Sigmoid colon (tissue), 4 donors: Measurements from ENCODE around the gene GOLT1B.

ENCODE experiments used
- CTCF ChIP-seq, 4 experiments: fragments of 450-650 bp in 3 of 4; fragments of 200-600 bp in 1 of 4; IDR thresholded peaks; one replicate each; pipeline ENCODE4 v1.5.1; 2016 to 2019; ENCODE audit warnings: antibody characterized with exemption in 4 of 4, mild to moderate bottlenecking in 3 of 4, moderate library complexity in 2 of 4
- EP300 ChIP-seq, 4 donors: sonication (generic); formaldehyde crosslinking; IDR thresholded peaks; one replicate each; pipeline ENCODE4 v1.6.1; 2017; ENCODE audit warnings: antibody characterized with exemption in 4 of 4
- POLR2A ChIP-seq, 2 donors: fragments of 450-650 bp; IDR thresholded peaks; one replicate each; pipeline ENCODE4 v1.6.1; 2016; ENCODE audit warnings: antibody characterized with exemption in 2 of 2, mild to moderate bottlenecking in 2 of 2, moderate library complexity in 2 of 2
- POLR2AphosphoS5 ChIP-seq, 4 donors: sonication (generic); formaldehyde crosslinking; IDR thresholded peaks; one replicate each; pipeline ENCODE4 v1.6.1; 2017; ENCODE audit warnings: antibody characterized with exemption in 4 of 4

DNA sequence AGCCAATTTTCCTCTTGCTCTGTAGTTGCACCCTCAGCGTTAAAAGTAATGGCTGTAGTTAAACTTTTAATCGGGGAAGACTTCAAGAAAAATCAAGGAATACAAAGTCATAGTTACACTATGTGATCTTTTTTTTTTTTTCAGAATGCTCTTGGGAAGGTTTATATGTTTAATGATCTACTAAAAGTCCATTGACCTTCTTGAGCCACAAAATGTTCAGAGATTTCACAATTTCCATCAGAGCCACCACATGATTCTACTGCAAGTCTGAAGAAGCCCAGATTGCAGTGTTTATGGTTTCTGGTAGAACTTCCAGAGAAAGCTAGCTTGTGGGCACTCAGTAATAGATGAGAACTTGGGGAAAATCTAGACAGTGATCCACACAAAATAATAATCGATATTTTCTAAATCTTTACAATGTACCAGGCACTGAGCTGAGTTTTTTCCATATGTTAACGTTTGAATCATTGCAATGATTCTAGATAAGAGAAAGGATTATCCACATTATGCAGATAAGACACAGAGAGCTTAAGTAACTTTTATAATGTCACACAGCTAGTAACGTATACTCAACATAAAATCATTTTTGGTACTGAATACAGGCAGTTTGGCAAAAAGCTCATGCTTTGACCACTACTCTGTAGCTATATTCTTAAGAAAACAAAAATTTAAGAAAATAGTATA, 64.8 kb downstream of the GOLT1B start:
- TF ChIP-seq CTCF (IDR thresholded peaks at IDR 0.05) (no peak), POLR2AphosphoS5 (IDR thresholded peaks at IDR 0.05) (no peak), POLR2A (IDR thresholded peaks at IDR 0.05) (no peak), EP300 (IDR thresholded peaks at IDR 0.05) (no peak)
